ENCODE data around the gene PCGF2. TPM values are rescaled to one million over a fixed set of nuclear protein-coding genes. Genes with fewer than 3 reads are reported as not detected.
A peak's percentile ranks its signal among the peaks of the same experiment; 100 is the strongest.

The PCGF2 gene
- total and polyA plus RNA-seq, 10 of the 15 experiments (the other 5 are each of a cell fraction or from before 2014, with no cell fraction given), result 2.7 to 35.6 (median 7.2) TPM

DNA sequence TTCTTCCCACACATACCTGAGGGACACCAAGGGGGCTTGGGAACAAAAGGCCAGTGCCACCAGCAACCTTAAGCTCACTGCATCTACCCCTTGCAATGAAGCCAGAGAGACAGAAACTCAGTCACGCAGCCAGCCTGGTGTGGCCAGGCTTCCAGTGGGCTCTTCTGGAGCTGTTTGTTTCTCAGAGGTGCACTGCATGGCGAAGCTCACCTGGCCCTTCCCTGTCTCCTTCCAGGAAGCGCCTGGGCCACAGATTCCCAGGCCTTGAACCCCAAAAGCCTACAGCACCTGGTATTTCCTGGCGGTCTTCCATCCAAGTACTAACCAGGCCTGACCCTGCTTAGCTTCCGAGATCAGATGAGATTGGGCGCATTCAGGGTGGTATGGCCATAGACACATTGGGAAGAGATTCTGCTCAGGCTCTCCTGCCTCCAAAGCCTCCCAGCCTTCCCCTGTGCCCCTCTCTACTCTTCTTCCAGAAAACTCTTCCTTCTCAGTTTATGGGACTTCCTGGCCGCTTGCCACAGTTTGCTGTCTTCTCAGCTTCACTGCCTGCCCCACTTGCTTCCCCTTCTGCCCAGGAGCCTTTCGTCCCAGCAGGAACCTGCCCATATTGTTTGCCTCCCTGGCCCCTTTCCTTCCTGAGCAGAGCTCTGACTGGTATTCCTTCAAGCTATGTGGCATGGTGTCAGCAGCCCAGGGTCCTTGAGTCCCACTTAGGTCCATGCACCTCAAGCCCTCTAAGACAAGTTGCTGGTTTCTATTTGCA, 16.4 kb downstream of the PCGF2 start:
- H3K9ac ChIP-seq (ENCODE audit: control insufficient read depth, insufficient read depth, low read length), result peak overlapping the region; percentile 73; the same call in 1 of the 2 replicates

More for the DNA sequence above, 16.4 kb downstream of the PCGF2 start:
- ATAC-seq, result no peak
- Histone ChIP-seq H3K9me3 (replicated peaks; ENCODE audit: control insufficient read depth, insufficient read depth, low read length) (no peaks in the 10 kb centered on the region; the same call in 2 of the 3 replicates), H3K27ac (ENCODE audit: control insufficient read depth, insufficient read depth) (no peak overlapping the region), H3K4me2 (ENCODE audit: control insufficient read depth, insufficient read depth) (peak overlapping the region; percentile 95), H3K4me3 (peak overlapping the region; percentile 90), H3K4me1 (ENCODE audit: control insufficient read depth, insufficient read depth, low read length) (peaks cover 37% of the 10 kb centered on the region), H4K20me1 (ENCODE audit: control insufficient read depth, insufficient read depth) (no peaks in the 10 kb centered on the region), H2AFZ (ENCODE audit: control insufficient read depth, low read depth, low read length) (no peak overlapping the region), H3K36me3 (ENCODE audit: control insufficient read depth in 2 of 2, insufficient read depth in 2 of 2, low read length in 1 of 2) (peaks cover 0 to 12% of the 10 kb centered on the region in 2 experiments; a peak in 3 of 4 replicates), H3K79me2 (ENCODE audit: control insufficient read depth, insufficient read depth, low read length) (peaks cover 13% of the 10 kb centered on the region), H3K27me3 (replicated peaks in 1 of 2; ENCODE audit: control insufficient read depth in 2 of 2, insufficient read depth in 2 of 2, low read length in 1 of 2) (no peaks in the 10 kb centered on the region)
- 91% methylated on average over 8 of the region's 8 CpGs for WGBS (ENCODE audit: insufficient coverage, insufficient replicate concordance, low lambda C conversion rate, missing lambda C conversion rate)
- in situ Hi-C loops (cut with MboI), result loop anchor here (5.0 kb wide), 1 partner anchor 54 kb away; no protein-coding TSS in a partner anchor
- ChIA-PET POLR2A (interaction anchor here (0.5 to 2.1 kb wide), 5 partner anchors 25 to 665 kb away, joined by 3 to 19 read pairs (median 4); partner anchors contain the start of gene EPOP), CTCF (interaction anchor here (0.6 to 3.3 kb wide), 15 partner anchors 12 to 174 kb away, joined by 3 to 56 read pairs (median 4); partner anchors contain the start of genes EPOP, PCGF2 and PIP4K2B), RAD21 (ENCODE audit: unreplicated experiment) (interaction anchor here (0.8 to 3.6 kb wide), 4 partner anchors 20 to 174 kb away, joined by 3 to 32 read pairs (median 12); partner anchors contain the start of genes EPOP, MLLT6 and PSMB3), SMC1A (ENCODE audit: uncharacterized antibody, unreplicated experiment) (interaction anchor here (1.1 to 2.3 kb wide), 4 partner anchors 52 to 174 kb away, joined by 3 to 27 read pairs (median 4); no protein-coding TSS in a partner anchor)
- DNase-seq (ENCODE audit: low read depth, low spot score), result no peak
- intact Hi-C loops (cut with micrococcal nuclease; ENCODE audit: unreplicated experiment), result loop anchor here (2.0 kb wide), 1 partner anchor 29 kb away; no protein-coding TSS in a partner anchor
- BruUV-seq (replicated peaks), result no TSS peak
- TF ChIP-seq FOS (IDR thresholded peaks at IDR 0.05; ENCODE audit: borderline replicate concordance, extremely low read depth, insufficient read length), result no peak
- TF ChIP-seq NBN (IDR thresholded peaks at IDR 0.05), result no peak
- no peak for TF ChIP-seq BHLHE40 (IDR thresholded peaks at IDR 0.05; ENCODE audit: borderline replicate concordance in 1 of 2, low read depth in 2 of 2, low read length in 1 of 2)
- no peak for TF ChIP-seq ZNF217 (IDR thresholded peaks at IDR 0.05)
- TF ChIP-seq RAD51 (IDR thresholded peaks at IDR 0.05), result no peak
- TF ChIP-seq KLF5 (IDR thresholded peaks at IDR 0.05; ENCODE audit: partially characterized antibody), result no peak
- TF ChIP-seq IKZF2 (IDR thresholded peaks at IDR 0.05), result no peak
- no peak for TF ChIP-seq NFIC (IDR thresholded peaks at IDR 0.05; ENCODE audit: low read depth, low read length)
- TF ChIP-seq CHD2 (IDR thresholded peaks at IDR 0.05; ENCODE audit: borderline replicate concordance, low read depth, low read length), result no peak
- TF ChIP-seq GABPA (IDR thresholded peaks at IDR 0.05; ENCODE audit: low read depth), result no peak
- TF ChIP-seq CBX5 (IDR thresholded peaks at IDR 0.05; ENCODE audit: low read depth), result no peak
- no peak for TF ChIP-seq NR2C2 (IDR thresholded peaks at IDR 0.05; ENCODE audit: borderline replicate concordance, control insufficient read depth, insufficient read length, low read depth)
- FAIRE-seq, result no peak

All from GM12878 (cell line).